ENCODE data around the gene C6orf132. TPM values are rescaled to one million over a fixed set of nuclear protein-coding genes. Genes with fewer than 3 reads are reported as not detected.

The C6orf132 gene
- total and polyA plus RNA-seq, 2 of the 8 experiments (the other 6 are each of a cell fraction or from before 2014, with no cell fraction given): 31.5 to 64.0 TPM

- Histone ChIP-seq H3K27me3 (replicated peaks in 1 of 4; ENCODE audit: control insufficient read depth in 3 of 4, extremely low read depth in 1 of 4, insufficient read depth in 3 of 4, low read length in 3 of 4) (peaks cover 0 to 27% (median 23%) of the 10 kb centered on the region in 4 experiments; a peak in 5 of 7 replicates), H4K8ac (ENCODE audit: extremely low read depth, insufficient read depth, low read length) (no peak overlapping the region), H3K79me2 (ENCODE audit: control insufficient read depth in 1 of 2, insufficient read depth in 2 of 2, low read length in 2 of 2) (no peaks in the 10 kb centered on the region), H2BK12ac (ENCODE audit: low read depth, low read length) (no peak overlapping the region), H3K4me2 (ENCODE audit: insufficient read depth in 1 of 2, low read depth in 2 of 2, low read length in 2 of 2) (no peak overlapping the region), H3K9ac (replicated peaks in 1 of 4; ENCODE audit: extremely low read depth in 1 of 4, low read depth in 3 of 4, low read length in 3 of 4) (no peak overlapping the region), H3K56ac (replicated peaks; ENCODE audit: insufficient read length, low read depth, low read length) (no peak overlapping the region), H4K5ac (ENCODE audit: insufficient read length, low read depth, low read length) (no peak overlapping the region), H3K23ac (ENCODE audit: insufficient read length) (no peak overlapping the region), H4K91ac (replicated peaks; ENCODE audit: insufficient read length, low read length) (no peak overlapping the region), H3K9me3 (ENCODE audit: insufficient read depth in 2 of 2, low read depth in 1 of 2, low read length in 1 of 2) (no peaks in the 10 kb centered on the region), H2BK120ac (replicated peaks; ENCODE audit: low read depth, low read length) (no peak overlapping the region), H2BK5ac (ENCODE audit: low read depth, low read length) (no peak overlapping the region), H3K27ac (ENCODE audit: low read depth, low read length) (no peak overlapping the region), H3K4me3 (ENCODE audit: extremely low read depth in 1 of 4, insufficient read depth in 2 of 4, low read depth in 3 of 4, low read length in 4 of 4) (no peak overlapping the region), H3K79me1 (ENCODE audit: low read depth, low read length) (no peaks in the 10 kb centered on the region), H2AFZ (ENCODE audit: low read length) (no peak overlapping the region), H3K14ac (ENCODE audit: insufficient read length) (no peak overlapping the region), H3K18ac (ENCODE audit: extremely low read depth, low read length) (0 out of 2 replicates have a peak overlapping the region, but pooled peaks have one; percentile 51), H3K36me3 (ENCODE audit: control insufficient read depth in 2 of 4, insufficient read depth in 4 of 4, low read length in 3 of 4) (peaks cover 5 to 12% (median 8%) of the 10 kb centered on the region in 4 experiments; a peak in 6 of 8 replicates), H3K23me2 (ENCODE audit: low read depth, low read length) (no peaks in the 10 kb centered on the region; the same call in 1 of the 2 replicates), H2BK15ac (ENCODE audit: low read length) (no peak overlapping the region), H2BK20ac (ENCODE audit: low read length) (no peak overlapping the region), H3K4ac (replicated peaks; ENCODE audit: insufficient read length, low read depth, low read length) (no peak overlapping the region), H2AK5ac (ENCODE audit: low read depth, low read length) (no peak overlapping the region; the same call in 1 of the 2 replicates), H3K4me1 (replicated peaks in 1 of 4; ENCODE audit: control insufficient read depth in 3 of 4, insufficient read depth in 4 of 4, low read length in 3 of 4) (peaks cover 0 to 7% (median 3%) of the 10 kb centered on the region in 4 experiments; a peak in 5 of 7 replicates), H4K20me1 (replicated peaks in 1 of 2; ENCODE audit: control insufficient read depth in 1 of 2, insufficient read depth in 2 of 2, low read length in 2 of 2) (peaks cover 7 to 18% of the 10 kb centered on the region in 2 experiments)
- POLR2A ChIA-PET (ENCODE audit: partially characterized antibody): interaction anchor here (0.6 to 1.7 kb wide), 13 partner anchors 8 to 122 kb away, joined by 3 to 6 read pairs (median 3); no protein-coding TSS in a partner anchor
- DNase-seq (ENCODE audit: low read depth in 1 of 2, low spot score in 2 of 2): no peak
- no peak for FAIRE-seq
- WGBS, 2 experiments (ENCODE audit: extremely low coverage in 1 of 2, insufficient coverage in 1 of 2, insufficient read length in 1 of 2, insufficient replicate concordance in 2 of 2, low coverage in 1 of 2, low lambda C conversion rate in 2 of 2, missing lambda C conversion rate in 1 of 2): 68% methylated on average over 13 of the region's 13 CpGs; no CpG with 5 or more reads in 1 of the 2 experiments
- CTCF ChIA-PET (ENCODE audit: partially characterized antibody): interaction anchor here (0.6 to 21.6 kb wide), 6 partner anchors 12 to 93 kb away, joined by 3 to 313 read pairs (median 5); no protein-coding TSS in a partner anchor
- TF ChIP-seq JUN (IDR thresholded peaks at IDR 0.05; ENCODE audit: low read depth, low read length): no peak
- no peak for TF ChIP-seq RXRA (IDR thresholded peaks at IDR 0.05; ENCODE audit: insufficient read depth, low read depth, low read length)
- peak; percentile 69 for TF ChIP-seq POLR2AphosphoS5 (IDR thresholded peaks at IDR 0.05; ENCODE audit: low read depth, low read length)
- TF ChIP-seq RNF2 (IDR thresholded peaks at IDR 0.05; ENCODE audit: borderline replicate concordance, low read depth, low read length, missing control alignments, poor library complexity, severe bottlenecking): no peak
- TF ChIP-seq SIN3A (conservative IDR thresholded peaks at IDR 0.05 in 1 of 2, IDR thresholded peaks at IDR 0.05 in 1 of 2; ENCODE audit: low read depth in 1 of 2, low read length in 2 of 2): 0 out of 4 replicates have a peak, but pooled peaks of 1 of the 2 experiments have one; percentile 31
- TF ChIP-seq SUZ12 (IDR thresholded peaks at IDR 0.05; ENCODE audit: low read length): no peak
- no peak for TF ChIP-seq TCF12 (IDR thresholded peaks at IDR 0.05; ENCODE audit: low read depth, low read length)
- TF ChIP-seq BRCA1 (IDR thresholded peaks at IDR 0.05; ENCODE audit: low read depth, low read length): no peak
- TF ChIP-seq SIX5 (IDR thresholded peaks at IDR 0.05; ENCODE audit: low read depth, low read length): no peak
- no peak for TF ChIP-seq SP1 (IDR thresholded peaks at IDR 0.05; ENCODE audit: low read depth, low read length)
- TF ChIP-seq EZH2 (IDR thresholded peaks at IDR 0.05; ENCODE audit: low read depth, low read length, severe bottlenecking): no peak
- TF ChIP-seq MAX (IDR thresholded peaks at IDR 0.05): no peak
These were observed 42.9 kb downstream of the C6orf132 start for GRCh38 chr6:42099340-42100028.

Data from H1 (cell line).